ENCODE measurements around the gene CST9.

DNA sequence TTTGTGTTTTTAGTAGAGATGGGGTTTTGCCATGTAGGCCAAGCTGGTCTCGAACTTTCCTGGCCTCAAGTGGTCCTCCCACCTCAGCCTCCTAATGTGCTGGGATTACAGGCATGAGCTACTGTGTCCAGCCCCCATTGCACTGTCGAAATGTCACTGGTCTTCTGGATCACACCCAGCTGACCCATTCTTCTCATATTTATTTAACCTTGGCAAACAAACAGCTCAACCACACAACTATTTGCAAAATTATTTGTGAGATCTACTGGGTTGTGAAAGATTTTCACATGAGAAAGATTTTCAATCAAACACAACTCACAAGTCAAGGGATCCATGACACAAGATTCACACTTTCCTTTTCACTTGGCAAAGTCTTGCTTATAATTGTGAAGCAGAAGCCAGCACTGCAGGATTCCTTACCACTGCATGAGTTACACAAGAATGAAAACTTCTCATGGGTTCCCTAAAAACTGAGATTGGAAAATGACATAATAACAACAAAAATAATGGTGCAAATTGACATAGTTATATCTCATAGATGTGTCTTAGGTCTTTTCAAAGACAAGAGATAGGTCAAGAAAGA is 35.4 kb downstream of the CST9 start:
- TF ChIP-seq KLF6 (CRISPR knock-in tag; IDR thresholded peaks at IDR 0.05; ENCODE audit: borderline replicate concordance) (no peak), U2AF1 (optimal IDR thresholded peaks at IDR 0.05; ENCODE audit: low read depth, low read length) (no peak)
- TF ChIP-seq, protein P1, sequence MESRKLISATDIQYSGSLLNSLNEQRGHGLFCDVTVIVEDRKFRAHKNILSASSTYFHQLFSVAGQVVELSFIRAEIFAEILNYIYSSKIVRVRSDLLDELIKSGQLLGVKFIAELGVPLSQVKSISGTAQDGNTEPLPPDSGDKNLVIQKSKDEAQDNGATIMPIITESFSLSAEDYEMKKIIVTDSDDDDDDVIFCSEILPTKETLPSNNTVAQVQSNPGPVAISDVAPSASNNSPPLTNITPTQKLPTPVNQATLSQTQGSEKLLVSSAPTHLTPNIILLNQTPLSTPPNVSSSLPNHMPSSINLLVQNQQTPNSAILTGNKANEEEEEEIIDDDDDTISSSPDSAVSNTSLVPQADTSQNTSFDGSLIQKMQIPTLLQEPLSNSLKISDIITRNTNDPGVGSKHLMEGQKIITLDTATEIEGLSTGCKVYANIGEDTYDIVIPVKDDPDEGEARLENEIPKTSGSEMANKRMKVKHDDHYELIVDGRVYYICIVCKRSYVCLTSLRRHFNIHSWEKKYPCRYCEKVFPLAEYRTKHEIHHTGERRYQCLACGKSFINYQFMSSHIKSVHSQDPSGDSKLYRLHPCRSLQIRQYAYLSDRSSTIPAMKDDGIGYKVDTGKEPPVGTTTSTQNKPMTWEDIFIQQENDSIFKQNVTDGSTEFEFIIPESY (CRISPR knock-in tag; IDR thresholded peaks at IDR 0.05) = no peak
